Psoas muscle (tissue), 8 donors: ENCODE data around the gene INO80B. TPM values are rescaled to one million over a fixed set of nuclear protein-coding genes. Genes with fewer than 3 reads are reported as not detected.

ENCODE experiments used
- ATAC-seq, 4 donors: fragments of 200-7000 bp; cut with Tn5 transposase; one replicate each; pipeline ENCODE4 v1.9.1; 2020; ENCODE audit warnings: moderate library complexity in 3 of 4, mild to moderate bottlenecking in 2 of 4
- DNase-seq, 2 donors: peaks; one replicate each; pipeline ENCODE4 v3.0.0-alpha.2; 2020
- H3K27ac ChIP-seq: fragments of 200-600 bp; one replicate; pipeline ENCODE4 v1.8.0; 2022
- H3K27me3 ChIP-seq, 3 donors: fragments of 200-600 bp in 1 of 3; one replicate each; pipeline versions ENCODE4 v1.6.1 to v1.8.0; 2013 to 2022; ENCODE audit warnings: low read length in 2 of 3, mild to moderate bottlenecking in 2 of 3, moderate library complexity in 1 of 3; ENCODE audit not compliant: insufficient read depth in 3 of 3
- H3K36me3 ChIP-seq, 2 donors: fragments of 200-600 bp in 1 of 2; one replicate each; pipeline versions ENCODE4 v1.6.1 to v1.8.0; 2013 to 2022; ENCODE audit warnings: low read depth in 1 of 2, mild to moderate bottlenecking in 1 of 2, moderate library complexity in 1 of 2; ENCODE audit not compliant: insufficient read depth in 1 of 2
- H3K4me1 ChIP-seq: fragments of 200-600 bp; one replicate; pipeline ENCODE4 v1.8.0; 2022
- H3K4me3 ChIP-seq: fragments of 200-600 bp; one replicate; pipeline ENCODE4 v1.8.0; 2022; ENCODE audit warnings: mild to moderate bottlenecking
- H3K9me3 ChIP-seq: fragments of 200-600 bp; one replicate; pipeline ENCODE4 v1.8.0; 2022
- CTCF ChIP-seq: fragments of 200-600 bp; IDR thresholded peaks from one replicate; pipeline ENCODE4 v1.8.0; 2022; ENCODE audit warnings: antibody characterized with exemption
- WGBS, 3 donors: extraction: QIAGEN DNeasy Blood & Tissue Kit; methylation state at CpG; one replicate each; pipeline versions ENCODE4 v1.1.6 to v1.1.7; 2013; 5-methylcytosine and 5-hydroxymethylcytosine counted together
- intact Hi-C, 2 donors: fragments of 100-400 bp; cut with DNase I; formaldehyde crosslinking; loops; one replicate each; pipeline versions ENCODE4 v1.11.0 to v1.14.2; 2022
- polyA plus RNA-seq, 3 donors: library from polyadenylated mRNA; stranded (reverse); fragments of 200-250 nt; gene quantifications; one replicate each; pipeline ENCODE4 v1.2.3, GENCODE V29; 2013
- total RNA-seq, 4 donors: library from RNA; stranded (reverse); fragmentation: NEBNext Ultra II Directional in 2 of 4; extraction: Animal tissue kit (Norgen Biotek cat#: 25700) in 2 of 4; gene quantifications; one replicate each; pipeline versions ENCODE4 v1.2.1 to v1.2.4, GENCODE V29; 2021 to 2023
- donor health status: healthy with polysubstance abuse.
- donor health status: DM: no; HTN: no; CAD: no; lungs with moderate emphysema.
- donor health status: Bipolar disorder and iron deficiency.
- donor health status: healthy.
- donor health status: DM: yes; HTN: yes; CAD: no.
- donor health status: DM: no; HTN: no; CAD: no.
- donor health status: DM: no; HTN: no; CAD: no.
- donor health status: DM: yes; HTN: yes; CAD: no.

The INO80B gene
- total and polyA plus RNA-seq, 7 donors = 23.6 to 61.1 (median 31.8) TPM

GRCh38 chr2:74493546-74493945 lies 38.7 kb downstream of the INO80B start:
- TF ChIP-seq CTCF = no peak
- Histone ChIP-seq H3K27ac (no peak overlapping the region), H3K9me3 (no peaks in the 10 kb centered on the region), H3K27me3 (peaks cover 0 to 19% (median 14%) of the 10 kb centered on the region in 3 donors), H3K4me3 (no peak overlapping the region), H3K4me1 (peaks cover 10% of the 10 kb centered on the region), H3K36me3 (peaks cover 12 to 56% of the 10 kb centered on the region in 2 donors)
- ATAC-seq (no peak), DNase-seq (no peak)
- intact Hi-C loops = no loop called here
- 90 to 92% (median 90%) methylated on average over 3 of the region's 3 CpGs for WGBS, 3 donors

- H3K4me1 ChIP-seq = peaks cover 23% of the 10 kb centered on the region
- H3K27ac ChIP-seq = no peak overlapping the region
- no peak for TF ChIP-seq CTCF
- no peaks in the 10 kb centered on the region for H3K9me3 ChIP-seq
- no peak overlapping the region for H3K4me3 ChIP-seq
- DNase-seq (no peak), ATAC-seq (no peak)
- 70 to 80% (median 73%) methylated on average over 1 of the region's 1 CpG for WGBS, 3 donors
- peaks cover 0 to 37% (median 26%) of the 10 kb centered on the region in 3 donors for H3K27me3 ChIP-seq
- H3K36me3 ChIP-seq = peaks cover 12 to 41% of the 10 kb centered on the region in 2 donors
- intact Hi-C loops = no loop called here
These were observed 40.6 kb downstream of the INO80B start for GRCh38 chr2:74495440-74495839.

- ATAC-seq (no peak), DNase-seq (no peak)
- Histone ChIP-seq H3K27ac (no peak overlapping the region), H3K9me3 (no peaks in the 10 kb centered on the region), H3K36me3 (peaks cover 3 to 24% of the 10 kb centered on the region in 2 donors), H3K27me3 (peaks cover 0 to 51% (median 30%) of the 10 kb centered on the region in 3 donors), H3K4me3 (peak overlapping the region; percentile 59), H3K4me1 (peaks cover 23% of the 10 kb centered on the region)
- WGBS, 3 donors = 38 to 42% (median 38%) methylated on average over 19 of the region's 19 CpGs
- no peak for TF ChIP-seq CTCF
- intact Hi-C loops = no loop called here
These were observed 42.3 kb downstream of the INO80B start for GRCh38 chr2:74496997-74497776.

GRCh38 chr2:74497777-74498499 lies 43.1 kb downstream of the INO80B start:
- Histone ChIP-seq H3K36me3 (peaks cover 3 to 16% of the 10 kb centered on the region in 2 donors), H3K27ac (no peak overlapping the region), H3K9me3 (no peaks in the 10 kb centered on the region), H3K27me3 (peaks cover 0 to 58% (median 32%) of the 10 kb centered on the region in 3 donors), H3K4me1 (peaks cover 23% of the 10 kb centered on the region), H3K4me3 (peak overlapping the region; percentile 59)
- peak; percentile 15 to 47 (median 30) for ATAC-seq
- DNase-seq = no peak
- no peak for TF ChIP-seq CTCF
- WGBS, 3 donors = 1 to 3% (median 2%) methylated on average over 58 to 61 of the region's 61 CpGs
- intact Hi-C loops = no loop called here
